Transverse colon (tissue), 4 donors: ENCODE results near the gene CTPS1. TPM values are rescaled to one million over a fixed set of nuclear protein-coding genes. Genes with fewer than 3 reads are reported as not detected.

ENCODE experiments used
- DNase-seq: peaks from one replicate; pipeline ENCODE4 v3.0.0-alpha.2; 2019
- H3K27ac ChIP-seq, 4 donors: fragments of 200-600 bp; sonication (generic); 2 replicates each; pipeline ENCODE4 v1.5.1; 2016 to 2018; ENCODE audit warnings: inconsistent platforms in 4 of 4
- H3K27me3 ChIP-seq: fragments of 200-600 bp; sonication (generic); 2 replicates; pipeline ENCODE4 v1.5.1; 2017; ENCODE audit warnings: inconsistent platforms
- H3K36me3 ChIP-seq, 4 donors: fragments of 200-600 bp; sonication (generic); 2 replicates each; pipeline ENCODE4 v1.5.1; 2017 to 2019; ENCODE audit warnings: inconsistent platforms in 4 of 4
- H3K4me1 ChIP-seq, 4 donors: fragments of 200-600 bp; sonication (generic); 2 replicates each; pipeline ENCODE4 v1.5.1; 2017 to 2020; ENCODE audit warnings: inconsistent platforms in 4 of 4
- H3K4me3 ChIP-seq, 4 donors: fragments of 200-600 bp; sonication (generic); 1 replicate in 1 of 4; 2 replicates in 3 of 4; pipeline versions ENCODE4 v1.5.1 to v1.6.1; 2017 to 2019; ENCODE audit warnings: inconsistent platforms in 4 of 4
- H3K9me3 ChIP-seq, 2 donors: fragments of 200-600 bp; sonication (generic); 2 replicates each; pipeline ENCODE4 v1.5.1; 2017 to 2019; ENCODE audit warnings: inconsistent platforms in 2 of 2
- EP300 ChIP-seq: sonication (generic); formaldehyde crosslinking; IDR thresholded peaks from one replicate; pipeline ENCODE4 v1.6.1; 2017; ENCODE audit warnings: antibody characterized with exemption, low read depth
- POLR2A ChIP-seq: fragments of 450-650 bp; IDR thresholded peaks from one replicate; pipeline ENCODE4 v1.6.1; 2016; ENCODE audit warnings: antibody characterized with exemption, mild to moderate bottlenecking, moderate library complexity
- POLR2AphosphoS5 ChIP-seq, 3 donors: sonication (generic); formaldehyde crosslinking; IDR thresholded peaks; one replicate each; pipeline ENCODE4 v1.6.1; 2016; ENCODE audit warnings: antibody characterized with exemption in 3 of 3
- WGBS, 2 donors: methylation state at CpG; one replicate each; pipeline ENCODE4 v1.1.5; 2018; ENCODE audit warnings: low coverage in 1 of 2; 5-methylcytosine and 5-hydroxymethylcytosine counted together
- in situ Hi-C, 4 donors: fragments of 200-750 bp; cut with MboI; loops; one replicate each; pipeline versions ENCODE4 v1.15.0 to v1.15.1; 2017; ENCODE audit warnings: low sequenced_read_pairs in 3 of 4, low pct_ligation_motif_present in 1 of 4, low pct_unique_long_range_greater_than_20kb in 1 of 4
- intact Hi-C: fragments of 100-400 bp; cut with DNase I; formaldehyde crosslinking; loops from one replicate; pipeline ENCODE4 v1.15.1; 2023; ENCODE audit warnings: low total_unique reads
- small RNA-seq, 4 donors: library from RNA; depleted of rRNA; stranded (forward); fragments of <200 nt; gene quantifications; one replicate each; pipeline ENCODE3, GENCODE V24; 2016
- total RNA-seq, 4 donors: library from RNA; depleted of rRNA; stranded (reverse); fragments of >200 nt; gene quantifications; one replicate each; pipeline ENCODE4 v1.1.0, GENCODE V29; 2016
- TF ChIP-seq, protein P1 (sequence below), 5 experiments: fragments of 200-600 bp in 3 of 5; fragments of 450-650 bp in 2 of 5; sonication (generic) in 3 of 5; IDR thresholded peaks; 1 replicate in 2 of 5; 2 replicates in 3 of 5; pipeline ENCODE4 v1.5.1; 2016 to 2017; ENCODE audit warnings: antibody characterized with exemption in 5 of 5, inconsistent platforms in 3 of 5, mild to moderate bottlenecking in 2 of 5, moderate library complexity in 1 of 5

Gene CTPS1
- total RNA-seq, 4 donors from 2014 or later: 6.3 to 32.2 (median 19.7) TPM

DNA sequence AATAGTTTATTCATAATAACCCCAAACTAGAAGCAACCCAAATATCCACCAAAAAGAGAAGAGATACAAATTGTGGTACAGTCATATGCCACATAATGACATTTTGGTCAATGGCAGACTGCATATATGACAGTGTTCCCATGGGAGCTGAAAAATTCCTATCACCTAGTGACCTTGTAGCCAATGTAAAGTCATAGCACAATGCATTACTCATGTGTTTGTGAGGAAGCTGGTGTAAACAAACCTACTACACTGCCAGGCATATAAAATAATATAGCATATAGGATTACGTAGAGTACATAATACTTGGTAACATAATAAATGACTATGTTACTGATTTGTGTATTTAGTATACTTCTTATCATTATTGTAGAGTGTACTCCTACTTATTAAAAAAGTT lies 71.5 kb downstream of the CTPS1 start:
- 81 to 89% methylated on average over 1 of the region's 1 CpG for WGBS, 2 donors
- no peak for DNase-seq
- no peaks in the 10 kb centered on the region for H3K9me3 ChIP-seq
- H3K27ac ChIP-seq: no peak overlapping the region
- H3K4me1 ChIP-seq: peaks cover 0 to 9% (median 2%) of the 10 kb centered on the region in 4 donors
- TF ChIP-seq POLR2A (no peak), POLR2AphosphoS5 (IDR thresholded peaks at IDR 0.05) (no peak), EP300 (no peak)
- TF ChIP-seq, protein P1, sequence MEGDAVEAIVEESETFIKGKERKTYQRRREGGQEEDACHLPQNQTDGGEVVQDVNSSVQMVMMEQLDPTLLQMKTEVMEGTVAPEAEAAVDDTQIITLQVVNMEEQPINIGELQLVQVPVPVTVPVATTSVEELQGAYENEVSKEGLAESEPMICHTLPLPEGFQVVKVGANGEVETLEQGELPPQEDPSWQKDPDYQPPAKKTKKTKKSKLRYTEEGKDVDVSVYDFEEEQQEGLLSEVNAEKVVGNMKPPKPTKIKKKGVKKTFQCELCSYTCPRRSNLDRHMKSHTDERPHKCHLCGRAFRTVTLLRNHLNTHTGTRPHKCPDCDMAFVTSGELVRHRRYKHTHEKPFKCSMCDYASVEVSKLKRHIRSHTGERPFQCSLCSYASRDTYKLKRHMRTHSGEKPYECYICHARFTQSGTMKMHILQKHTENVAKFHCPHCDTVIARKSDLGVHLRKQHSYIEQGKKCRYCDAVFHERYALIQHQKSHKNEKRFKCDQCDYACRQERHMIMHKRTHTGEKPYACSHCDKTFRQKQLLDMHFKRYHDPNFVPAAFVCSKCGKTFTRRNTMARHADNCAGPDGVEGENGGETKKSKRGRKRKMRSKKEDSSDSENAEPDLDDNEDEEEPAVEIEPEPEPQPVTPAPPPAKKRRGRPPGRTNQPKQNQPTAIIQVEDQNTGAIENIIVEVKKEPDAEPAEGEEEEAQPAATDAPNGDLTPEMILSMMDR (IDR thresholded peaks at IDR 0.05): no peak
- in situ Hi-C loops: no loop called here
- H3K36me3 ChIP-seq: no peaks in the 10 kb centered on the region
- no peaks in the 10 kb centered on the region for H3K27me3 ChIP-seq
- intact Hi-C loops: no loop called here
- H3K4me3 ChIP-seq: no peak overlapping the region

DNA sequence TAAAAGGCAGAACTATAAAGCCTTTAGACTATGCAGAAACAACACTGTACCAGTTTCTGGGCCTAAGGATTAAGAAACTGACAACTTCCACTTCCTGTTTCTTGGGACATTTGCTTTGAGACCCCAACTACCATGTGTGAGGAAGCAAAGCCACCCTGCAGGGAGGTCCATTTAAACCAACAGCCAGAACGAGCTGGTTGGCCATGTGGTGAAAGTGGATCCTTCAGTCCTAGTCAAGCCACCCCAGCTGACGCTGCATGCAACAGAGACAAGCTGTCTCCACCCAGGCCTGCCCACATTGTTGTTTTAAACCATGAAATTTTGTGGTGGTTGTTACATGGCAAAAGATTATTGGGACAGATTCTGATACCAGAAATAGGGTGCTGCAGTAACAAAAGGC lies 73.8 kb downstream of the CTPS1 start:
- in situ Hi-C loops (no loop called here), intact Hi-C loops (no loop called here)
- TF ChIP-seq, protein P1 (IDR thresholded peaks at IDR 0.05): no peak
- TF ChIP-seq POLR2A: no peak
- no peak for TF ChIP-seq EP300
- H3K36me3 ChIP-seq: peaks cover 0 to 4% (median 0%) of the 10 kb centered on the region in 4 donors
- H3K4me1 ChIP-seq: no peaks in the 10 kb centered on the region
- H3K27ac ChIP-seq: no peak overlapping the region
- WGBS, 2 donors: 60 to 75% methylated on average over 1 to 2 of the region's 2 CpGs
- DNase-seq: no peak
- no peak overlapping the region for H3K4me3 ChIP-seq
- no peaks in the 10 kb centered on the region for H3K27me3 ChIP-seq
- H3K9me3 ChIP-seq: no peaks in the 10 kb centered on the region

DNA sequence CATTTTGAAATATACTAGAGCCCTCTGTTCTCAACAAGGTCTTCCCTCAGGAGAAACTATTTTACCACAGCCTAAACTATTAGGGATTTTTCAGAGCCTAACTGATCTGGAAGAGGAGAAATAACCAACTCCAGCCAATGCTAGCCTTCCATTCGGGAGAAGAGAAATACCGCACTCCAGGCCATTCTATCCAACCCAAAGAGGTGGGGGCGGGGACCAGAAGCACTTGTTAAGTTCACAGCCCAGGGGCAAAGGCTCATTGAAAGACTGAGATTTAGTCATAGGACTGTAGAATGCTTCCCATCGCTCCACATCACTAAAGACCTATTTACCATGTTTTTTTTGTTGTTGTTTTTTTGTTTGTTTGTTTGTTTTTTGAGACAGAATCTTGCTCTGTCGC lies 77.4 kb downstream of the CTPS1 start:
- H3K36me3 ChIP-seq: peaks cover 0 to 11% (median 0%) of the 10 kb centered on the region in 4 donors

More for the DNA sequence above, 77.4 kb downstream of the CTPS1 start:
- Histone ChIP-seq H3K27ac (no peak overlapping the region), H3K4me3 (no peak overlapping the region), H3K9me3 (no peaks in the 10 kb centered on the region), H3K4me1 (no peaks in the 10 kb centered on the region), H3K27me3 (no peaks in the 10 kb centered on the region)
- intact Hi-C loops (no loop called here), in situ Hi-C loops (no loop called here)
- no peak for DNase-seq
- 96 to 100% methylated on average over 2 to 5 of the region's 5 CpGs for WGBS, 2 donors
- TF ChIP-seq POLR2A (no peak), POLR2AphosphoS5 (IDR thresholded peaks at IDR 0.05) (no peak), EP300 (no peak)
- TF ChIP-seq, protein P1 (IDR thresholded peaks at IDR 0.05): no peak

Small RNA genes within 50 kb of the gene (small RNA-seq; reads per million reads assigned to genes)
- gene UBE2V1P8: 0 reads per million in 4 donors

Other genes with a start within 250 kb of the CTPS1 start
- gene KCNQ4, start 195.9 kb upstream of the CTPS1 start, total RNA-seq: 10 to 100 TPM in 1 of 4 donors, 1 to 10 TPM in 3; 3.1 to 33.7 (median 3.6) TPM
- gene CITED4, start 117.3 kb upstream of the CTPS1 start, total RNA-seq: 10 to 100 TPM in 3 of 4 donors, 1 to 10 TPM in 1; 7.6 to 30.1 (median 16.5) TPM
- gene SLFNL1, start 42.0 kb downstream of the CTPS1 start, total RNA-seq: 1 to 10 TPM in 2 of 4 donors, under 1 TPM in 1, not detected in 1; 0.55 to 3.0 (median 1.3) TPM